GM18517 (cell line): ENCODE data around the gene SLC47A2.

ENCODE experiments used
- ATAC-seq: cut with Tn5 transposase; IDR thresholded peaks from one replicate; pipeline ENCODE4 v1.9.1; 2021; ENCODE audit warnings: mild to moderate bottlenecking, moderate library complexity; ENCODE audit not compliant: unreplicated experiment

Gene SLC47A2

GRCh38 chr17:19646788-19647696 lies 69.3 kb downstream of the SLC47A2 start:
- no peak for ATAC-seq

GRCh38 chr17:19645734-19646201 lies 70.6 kb downstream of the SLC47A2 start:
- ATAC-seq = no peak

GRCh38 chr17:19644493-19645210 lies 71.7 kb downstream of the SLC47A2 start:
- no peak for ATAC-seq

- ATAC-seq = no peak
These were observed 74.0 kb downstream of the SLC47A2 start for GRCh38 chr17:19642373-19642893.

- no peak for ATAC-seq
These were observed 74.6 kb downstream of the SLC47A2 start for GRCh38 chr17:19641687-19642372.

- ATAC-seq = no peak
These were observed 84.5 kb downstream of the SLC47A2 start for GRCh38 chr17:19631905-19632304.

- ATAC-seq = no peak
These were observed 85.7 kb downstream of the SLC47A2 start for GRCh38 chr17:19630661-19631060.

- no peak for ATAC-seq
These were observed 86.3 kb downstream of the SLC47A2 start for GRCh38 chr17:19630035-19630434.

GRCh38 chr17:19629449-19629848 lies 86.9 kb downstream of the SLC47A2 start:
- ATAC-seq = no peak
